Measurements from ENCODE around the gene PANK1.

The PANK1 gene

GRCh38 chr10:89601728-89602361 lies 43.2 kb downstream of the PANK1 start:
- DNase-seq (ENCODE audit: low read depth in 1 of 2, low spot score in 1 of 2) = no peak
- TF ChIP-seq JUND (IDR thresholded peaks at IDR 0.05; ENCODE audit: low read depth) = no peak
- in situ Hi-C loops (cut with HindIII; ENCODE audit: low pct_unique_long_range_greater_than_20kb, low sequenced_read_pairs) = no loop called here

GRCh38 chr10:89600041-89600440 lies 45.0 kb downstream of the PANK1 start:
- DNase-seq (ENCODE audit: low read depth in 1 of 2, low spot score in 1 of 2) = no peak
- TF ChIP-seq JUND (IDR thresholded peaks at IDR 0.05; ENCODE audit: low read depth) = no peak
- in situ Hi-C loops (cut with HindIII; ENCODE audit: low pct_unique_long_range_greater_than_20kb, low sequenced_read_pairs) = no loop called here

GRCh38 chr10:89593043-89593442 lies 52.0 kb downstream of the PANK1 start:
- no peak for DNase-seq (ENCODE audit: low read depth in 1 of 2, low spot score in 1 of 2)
- TF ChIP-seq JUND (IDR thresholded peaks at IDR 0.05; ENCODE audit: low read depth) = no peak
- in situ Hi-C loops (cut with HindIII; ENCODE audit: low pct_unique_long_range_greater_than_20kb, low sequenced_read_pairs) = no loop called here

- DNase-seq (ENCODE audit: low read depth in 1 of 2, low spot score in 1 of 2) = no peak
- TF ChIP-seq JUND (IDR thresholded peaks at IDR 0.05; ENCODE audit: low read depth) = no peak
- in situ Hi-C loops (cut with HindIII; ENCODE audit: low pct_unique_long_range_greater_than_20kb, low sequenced_read_pairs) = no loop called here
These were observed 52.5 kb downstream of the PANK1 start for GRCh38 chr10:89592539-89592938.

GRCh38 chr10:89591796-89592271 lies 53.2 kb downstream of the PANK1 start:
- DNase-seq (ENCODE audit: low read depth in 1 of 2, low spot score in 1 of 2) = no peak
- TF ChIP-seq JUND (IDR thresholded peaks at IDR 0.05; ENCODE audit: low read depth) = no peak
- in situ Hi-C loops (cut with HindIII; ENCODE audit: low pct_unique_long_range_greater_than_20kb, low sequenced_read_pairs) = no loop called here

GRCh38 chr10:89591111-89591795 lies 53.8 kb downstream of the PANK1 start:
- in situ Hi-C loops (cut with HindIII; ENCODE audit: low pct_unique_long_range_greater_than_20kb, low sequenced_read_pairs) = no loop called here
- no peak for TF ChIP-seq JUND (IDR thresholded peaks at IDR 0.05; ENCODE audit: low read depth)
- no peak for DNase-seq (ENCODE audit: low read depth in 1 of 2, low spot score in 1 of 2)

- in situ Hi-C loops (cut with HindIII; ENCODE audit: low pct_unique_long_range_greater_than_20kb, low sequenced_read_pairs) = no loop called here
- no peak for TF ChIP-seq JUND (IDR thresholded peaks at IDR 0.05; ENCODE audit: low read depth)
- no peak for DNase-seq (ENCODE audit: low read depth in 1 of 2, low spot score in 1 of 2)
These were observed 54.7 kb downstream of the PANK1 start for GRCh38 chr10:89590326-89590725.

- DNase-seq (ENCODE audit: low read depth in 1 of 2, low spot score in 1 of 2) = peak in 1 of 2 experiments; percentile 22
- in situ Hi-C loops (cut with HindIII; ENCODE audit: low pct_unique_long_range_greater_than_20kb, low sequenced_read_pairs) = no loop called here
- no peak for TF ChIP-seq JUND (IDR thresholded peaks at IDR 0.05; ENCODE audit: low read depth)
These were observed 55.8 kb downstream of the PANK1 start for GRCh38 chr10:89589101-89589720.

GRCh38 chr10:89588671-89589070 lies 56.4 kb downstream of the PANK1 start:
- no peak for DNase-seq (ENCODE audit: low read depth in 1 of 2, low spot score in 1 of 2)
- in situ Hi-C loops (cut with HindIII; ENCODE audit: low pct_unique_long_range_greater_than_20kb, low sequenced_read_pairs) = no loop called here
- no peak for TF ChIP-seq JUND (IDR thresholded peaks at IDR 0.05; ENCODE audit: low read depth)

- DNase-seq (ENCODE audit: low read depth in 1 of 2, low spot score in 1 of 2) = no peak
- in situ Hi-C loops (cut with HindIII; ENCODE audit: low pct_unique_long_range_greater_than_20kb, low sequenced_read_pairs) = no loop called here
- no peak for TF ChIP-seq JUND (IDR thresholded peaks at IDR 0.05; ENCODE audit: low read depth)
These were observed 63.0 kb downstream of the PANK1 start for GRCh38 chr10:89582022-89582421.

- no peak for TF ChIP-seq JUND (IDR thresholded peaks at IDR 0.05; ENCODE audit: low read depth)
- no peak for DNase-seq (ENCODE audit: low read depth in 1 of 2, low spot score in 1 of 2)
- in situ Hi-C loops (cut with HindIII; ENCODE audit: low pct_unique_long_range_greater_than_20kb, low sequenced_read_pairs) = no loop called here
These were observed 64.8 kb downstream of the PANK1 start for GRCh38 chr10:89580243-89580642.

- TF ChIP-seq JUND (IDR thresholded peaks at IDR 0.05; ENCODE audit: low read depth) = no peak
- no peak for DNase-seq (ENCODE audit: low read depth in 1 of 2, low spot score in 1 of 2)
- in situ Hi-C loops (cut with HindIII; ENCODE audit: low pct_unique_long_range_greater_than_20kb, low sequenced_read_pairs) = no loop called here
These were observed 68.3 kb downstream of the PANK1 start for GRCh38 chr10:89576696-89577095.

GRCh38 chr10:89576022-89576421 lies 69.0 kb downstream of the PANK1 start:
- in situ Hi-C loops (cut with HindIII; ENCODE audit: low pct_unique_long_range_greater_than_20kb, low sequenced_read_pairs) = no loop called here
- DNase-seq (ENCODE audit: low read depth in 1 of 2, low spot score in 1 of 2) = no peak
- TF ChIP-seq JUND (IDR thresholded peaks at IDR 0.05; ENCODE audit: low read depth) = no peak

All from T47D (cell line).